Activated T-cell treated with anti-CD3 and anti-CD28 coated beads, Interleukin-2, amount 50 U/mL, for 1 hour (primary cell): Measurements from ENCODE around the gene CALCOCO1.
A peak's percentile ranks its signal among the peaks of the same experiment; 100 is the strongest.
"Not testable (repeated sequence)": the region's sequence is repeated elsewhere in the genome, so short reads cannot be mapped to it uniquely, and the experiment has no call there.

Experiments used
- DNase-seq: peaks from one replicate; pipeline ENCODE4 v3.0.0-alpha.2; 2020

CALCOCO1 gene, protein sequence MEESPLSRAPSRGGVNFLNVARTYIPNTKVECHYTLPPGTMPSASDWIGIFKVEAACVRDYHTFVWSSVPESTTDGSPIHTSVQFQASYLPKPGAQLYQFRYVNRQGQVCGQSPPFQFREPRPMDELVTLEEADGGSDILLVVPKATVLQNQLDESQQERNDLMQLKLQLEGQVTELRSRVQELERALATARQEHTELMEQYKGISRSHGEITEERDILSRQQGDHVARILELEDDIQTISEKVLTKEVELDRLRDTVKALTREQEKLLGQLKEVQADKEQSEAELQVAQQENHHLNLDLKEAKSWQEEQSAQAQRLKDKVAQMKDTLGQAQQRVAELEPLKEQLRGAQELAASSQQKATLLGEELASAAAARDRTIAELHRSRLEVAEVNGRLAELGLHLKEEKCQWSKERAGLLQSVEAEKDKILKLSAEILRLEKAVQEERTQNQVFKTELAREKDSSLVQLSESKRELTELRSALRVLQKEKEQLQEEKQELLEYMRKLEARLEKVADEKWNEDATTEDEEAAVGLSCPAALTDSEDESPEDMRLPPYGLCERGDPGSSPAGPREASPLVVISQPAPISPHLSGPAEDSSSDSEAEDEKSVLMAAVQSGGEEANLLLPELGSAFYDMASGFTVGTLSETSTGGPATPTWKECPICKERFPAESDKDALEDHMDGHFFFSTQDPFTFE

DNA sequence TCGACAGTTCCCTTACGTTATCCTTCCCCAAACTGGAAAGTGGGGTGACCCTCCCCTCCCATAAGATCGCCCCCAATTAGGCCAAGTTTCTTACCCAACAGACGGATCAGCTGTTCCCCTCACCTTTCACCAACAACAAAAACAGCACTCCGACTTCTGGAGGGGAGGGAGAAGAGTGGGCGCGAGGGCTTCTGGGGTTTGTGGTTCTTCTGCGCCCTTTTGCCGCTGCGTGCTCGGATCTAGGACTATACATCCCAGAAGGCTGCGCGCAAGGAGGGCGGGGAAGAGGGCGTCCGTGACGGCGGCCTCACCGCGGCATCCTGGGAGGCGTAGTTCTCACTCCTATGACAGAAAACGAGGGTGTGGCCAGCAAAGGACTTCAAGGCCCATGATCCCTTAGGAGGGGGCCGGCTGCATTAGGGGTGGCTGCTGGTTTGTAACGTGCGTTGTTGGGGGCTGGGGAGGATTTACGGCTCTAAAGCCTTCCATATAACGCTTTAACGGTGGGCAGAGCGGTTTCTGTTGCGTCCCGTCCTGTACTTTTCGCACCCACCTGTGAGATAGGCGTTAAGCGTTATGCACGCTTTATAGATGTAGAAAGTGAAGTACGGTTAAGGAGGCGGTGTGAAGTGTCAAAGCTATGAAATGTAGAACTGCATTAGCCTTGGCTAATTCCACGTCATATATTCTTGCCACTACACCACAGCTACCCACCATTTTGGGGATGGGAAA lies at the start of gene CALCOCO1:
CALCOCO1 (minus strand) TSS at position 143 of the 732 bp plus-strand sequence. CDS start 2,210 bp downstream, outside the sequence.
- DNase-seq: peak; percentile 93

DNA sequence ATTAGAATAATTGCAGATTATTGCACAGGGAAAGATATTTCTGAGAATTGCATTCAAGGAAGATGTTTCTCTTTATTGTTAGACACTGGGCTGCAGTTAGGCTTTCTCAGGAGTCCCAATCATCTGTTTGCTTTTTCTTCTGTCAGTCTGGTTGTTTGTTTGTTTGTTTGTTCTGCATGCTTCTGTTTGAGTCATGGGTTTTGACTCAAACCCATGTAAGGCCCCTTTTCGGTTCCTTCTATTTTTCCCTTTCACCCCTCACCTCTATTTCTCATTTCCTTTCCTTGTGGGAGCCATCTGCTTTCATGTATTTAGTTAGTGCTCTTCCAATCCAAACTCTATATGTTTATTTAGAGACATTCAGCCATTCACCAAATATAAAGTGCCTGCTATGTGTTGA lies 49.6 kb upstream of the CALCOCO1 start:
- DNase-seq: no peak

DNA sequence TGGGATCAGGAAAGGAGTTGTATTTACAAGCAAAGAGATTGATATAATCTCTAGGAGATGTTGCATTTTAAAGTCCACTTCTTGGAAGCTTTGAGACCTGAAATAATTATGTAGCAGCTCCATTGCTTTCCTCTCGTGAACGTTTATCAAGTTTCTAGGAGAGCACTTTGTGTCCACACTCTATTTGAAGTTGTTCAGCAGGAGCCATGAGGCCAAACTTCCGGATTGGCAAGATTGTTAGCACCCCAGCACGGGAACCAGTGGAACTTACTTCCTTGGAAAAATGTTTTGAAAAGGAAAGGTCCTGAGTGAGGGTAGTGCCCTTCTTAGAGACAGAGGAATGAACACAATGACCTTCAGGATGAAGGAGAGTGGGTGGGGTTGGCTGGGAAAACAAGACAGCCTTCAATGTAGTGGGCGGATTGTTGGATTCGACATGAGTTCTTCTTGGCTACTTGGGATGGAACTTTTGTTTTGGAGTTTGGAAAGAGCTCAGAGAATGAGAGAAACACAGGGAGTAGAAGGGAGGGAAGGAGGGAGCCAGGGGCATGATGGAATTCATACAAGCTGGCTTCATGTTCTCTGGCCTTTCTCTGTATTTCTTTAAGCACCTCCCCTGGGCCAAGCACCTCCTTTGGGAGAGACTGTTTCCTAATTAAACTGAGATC lies 48.4 kb upstream of the CALCOCO1 start:
- DNase-seq: no peak

DNA sequence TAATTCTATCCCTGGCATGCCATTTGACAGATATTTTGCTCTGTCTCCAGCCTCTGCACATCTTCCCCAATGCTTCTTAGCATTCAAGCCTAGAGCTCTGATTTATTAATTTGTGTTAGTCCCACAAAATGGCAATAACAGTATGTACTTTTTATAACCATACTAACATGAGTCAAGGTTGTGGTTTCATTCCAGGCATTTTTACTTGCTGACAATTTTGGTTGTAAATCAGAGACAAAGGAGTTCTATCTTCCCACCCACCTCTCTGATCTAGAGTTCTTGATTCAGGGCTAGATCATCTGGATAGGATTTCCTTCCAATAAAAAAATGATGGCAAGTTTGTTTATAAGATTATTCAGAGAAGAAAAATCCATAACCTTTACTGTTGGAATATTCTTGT lies 43.0 kb upstream of the CALCOCO1 start:
- no peak for DNase-seq

DNA sequence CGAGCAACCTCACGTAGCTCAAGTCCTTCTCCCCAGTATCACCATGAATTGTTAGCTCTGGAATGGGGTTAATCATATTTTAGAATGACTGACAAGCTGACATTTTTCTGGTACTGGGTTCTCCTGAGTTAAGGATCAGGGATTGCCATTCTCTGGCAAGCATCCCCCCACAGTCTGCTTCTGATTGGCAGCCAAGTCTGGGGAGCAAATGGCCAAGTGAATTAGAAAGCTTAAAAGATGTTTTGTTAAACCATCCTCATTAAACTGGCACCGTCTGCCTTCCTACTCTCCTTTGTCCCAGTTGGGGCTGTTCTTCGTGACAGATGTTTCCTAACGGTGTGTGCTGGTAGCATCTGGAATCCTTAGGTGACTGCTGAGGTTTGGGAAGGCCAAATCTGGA lies 41.7 kb upstream of the CALCOCO1 start:
- no peak for DNase-seq

DNA sequence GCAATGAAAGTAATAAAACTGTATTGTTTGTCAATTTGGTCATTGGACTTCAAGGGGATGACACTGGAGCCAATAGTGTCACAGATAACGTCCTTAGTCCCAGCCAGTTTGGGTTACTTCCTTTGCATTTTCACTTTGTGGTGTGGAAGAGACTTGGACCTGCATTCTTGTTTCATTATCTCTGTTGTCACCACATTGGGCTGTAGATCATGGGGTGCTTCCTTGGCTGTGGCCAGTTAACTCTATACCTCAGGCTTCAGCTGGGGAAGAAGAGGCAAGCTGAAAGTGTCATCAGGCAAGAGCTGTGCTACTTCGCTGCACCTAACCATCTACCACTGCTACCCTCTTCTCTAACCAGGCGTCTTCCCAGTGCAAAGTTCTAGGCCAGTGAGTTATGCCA lies 39.6 kb upstream of the CALCOCO1 start:
- no peak for DNase-seq

DNA sequence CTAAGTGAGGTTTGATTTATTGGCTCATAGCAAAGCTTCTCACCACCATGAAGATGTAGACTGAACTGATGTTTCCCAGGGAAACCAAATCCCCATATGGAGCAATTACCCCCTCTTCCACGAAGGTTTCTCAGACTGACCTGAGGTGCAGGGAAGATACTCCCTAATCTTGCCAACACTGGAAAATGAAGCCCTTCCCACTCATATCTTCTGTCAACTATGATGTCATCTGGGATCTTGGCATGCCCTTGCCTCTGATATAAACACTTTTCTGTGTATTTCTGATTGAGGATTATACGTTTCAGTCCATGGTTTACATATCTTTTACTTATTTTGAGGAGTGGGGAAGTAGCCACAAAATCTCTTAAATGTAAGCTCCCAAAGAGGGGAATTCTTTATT lies 38.6 kb upstream of the CALCOCO1 start:
- no peak for DNase-seq

DNA sequence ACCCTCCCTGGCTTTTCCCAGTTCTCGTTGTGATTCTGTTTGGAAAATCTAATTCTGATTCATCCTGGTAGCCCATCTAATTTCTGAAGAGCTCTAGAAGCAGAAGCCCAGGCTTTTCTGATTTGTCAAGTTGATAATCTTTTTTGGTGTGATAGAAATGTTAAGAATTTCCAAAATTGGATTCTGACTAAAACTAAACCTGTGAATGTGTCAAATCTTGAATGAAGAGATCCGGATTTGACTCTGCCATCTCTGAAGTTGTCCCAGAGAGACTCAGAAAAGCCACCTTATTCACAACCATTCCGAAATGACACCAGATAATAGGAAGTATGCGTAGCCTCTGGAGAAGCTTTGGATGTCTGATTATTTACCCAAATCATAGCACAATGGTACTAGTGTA lies 37.4 kb upstream of the CALCOCO1 start:
- no peak for DNase-seq

DNA sequence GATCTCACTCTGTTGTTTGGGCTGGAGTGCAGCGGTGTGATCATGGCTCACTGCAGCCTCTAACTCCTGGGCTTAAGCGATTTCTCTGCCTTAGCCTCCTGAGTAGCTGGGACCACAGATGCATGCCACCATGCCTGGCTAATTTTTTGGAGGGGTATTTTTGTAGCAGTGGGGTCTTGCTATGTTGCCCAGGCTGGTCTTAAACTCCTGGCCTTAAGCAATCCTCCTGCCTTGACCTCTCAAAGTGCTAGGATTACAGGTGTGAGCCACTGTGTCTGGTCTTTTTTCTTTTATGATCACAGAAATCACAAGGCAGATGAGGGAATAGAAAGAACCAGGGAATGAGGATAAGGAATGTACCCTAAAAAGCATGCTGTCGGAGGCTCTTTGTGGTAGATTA lies 35.5 kb upstream of the CALCOCO1 start:
- DNase-seq: not testable (repeated sequence)

DNA sequence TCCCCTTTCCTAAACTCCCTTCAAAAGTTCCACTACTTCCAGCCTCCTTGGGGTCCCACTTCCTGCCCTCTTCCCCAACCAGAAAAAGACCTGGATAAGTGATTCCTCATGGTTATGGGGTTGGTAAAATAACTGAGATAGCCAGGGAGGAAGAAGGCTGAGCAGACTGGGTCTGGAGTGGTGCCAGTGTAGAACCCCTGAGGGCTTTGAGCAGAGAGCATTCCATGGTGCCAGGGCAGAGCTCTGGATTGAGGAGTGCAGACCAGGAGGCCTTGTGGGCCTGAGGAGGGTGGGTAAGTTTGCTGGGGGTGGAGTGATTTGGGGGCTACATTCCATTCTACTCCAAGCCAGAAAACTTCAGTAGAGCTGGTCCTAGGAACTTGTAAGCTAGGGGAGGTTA lies 34.1 kb upstream of the CALCOCO1 start:
- DNase-seq: no peak

DNA sequence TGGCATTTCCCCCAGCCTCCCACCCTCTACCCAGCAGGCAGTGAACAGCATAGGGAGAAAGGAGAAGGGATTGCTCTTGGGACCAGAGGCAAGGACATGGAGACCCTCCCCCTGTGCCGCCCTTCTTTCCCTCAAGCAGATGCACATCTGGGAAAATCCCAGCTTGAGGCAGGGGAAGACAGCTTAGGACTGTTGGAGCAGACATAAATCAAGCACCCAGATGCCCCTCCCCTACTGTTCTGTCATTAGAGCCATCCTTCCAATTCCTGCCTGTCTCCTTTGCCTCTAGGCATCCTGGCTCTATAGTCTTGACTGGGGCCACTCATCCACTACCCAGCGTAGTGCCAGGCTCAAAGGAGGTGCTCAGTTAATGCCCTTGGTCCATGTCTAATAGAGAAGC lies 32.0 kb upstream of the CALCOCO1 start:
- DNase-seq: no peak

DNA sequence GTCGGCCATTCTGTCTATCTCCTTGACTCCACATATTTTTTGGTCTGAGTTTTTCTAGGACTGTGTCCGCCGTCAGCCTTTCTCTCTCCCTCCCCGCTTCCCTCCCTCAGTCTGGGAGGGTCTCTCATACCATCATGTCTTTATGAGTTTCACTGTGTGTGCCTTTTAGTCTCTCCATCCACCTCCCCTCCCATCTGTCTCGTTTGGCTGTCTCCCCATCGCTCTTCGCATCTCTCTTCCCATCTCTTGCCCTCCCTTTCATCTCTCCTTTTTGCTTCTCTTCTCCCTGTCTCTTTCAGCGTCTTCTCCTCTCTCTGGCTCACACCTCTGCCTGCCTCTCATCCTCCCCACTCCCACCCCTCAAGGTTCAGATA lies 31.5 kb upstream of the CALCOCO1 start:
- DNase-seq: no peak

DNA sequence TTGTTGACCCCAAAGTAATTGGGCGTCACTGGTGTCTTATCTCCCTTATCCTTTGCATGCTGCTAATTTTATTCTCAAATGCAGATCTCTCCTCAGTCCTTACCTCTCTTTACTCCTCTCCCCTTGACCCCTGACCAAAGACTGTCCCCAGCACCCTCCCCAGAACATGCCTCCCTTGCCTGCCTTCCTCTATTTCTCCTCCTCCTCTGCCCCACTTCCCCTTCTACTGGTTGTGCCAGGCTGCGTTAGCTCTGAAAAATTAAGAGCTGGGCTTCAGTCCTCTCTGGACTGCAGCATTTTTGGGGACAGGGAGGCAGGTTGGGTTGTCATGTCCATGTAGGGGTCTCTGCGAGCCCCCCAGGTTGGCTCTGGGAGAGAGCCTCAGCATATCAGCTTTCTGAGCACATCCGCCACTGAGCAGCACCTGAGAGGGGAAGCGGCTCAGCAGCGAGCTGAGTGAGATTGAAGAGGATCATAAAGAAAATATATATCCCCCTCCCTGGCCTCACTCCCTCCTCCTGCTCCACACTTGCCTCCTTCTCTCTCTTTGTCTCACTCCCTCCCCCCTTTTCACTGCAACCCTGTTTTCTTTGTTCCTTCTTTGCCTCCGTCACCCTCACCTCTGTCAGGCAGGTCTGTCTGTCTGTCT lies 31.0 kb upstream of the CALCOCO1 start:
- no peak for DNase-seq

DNA sequence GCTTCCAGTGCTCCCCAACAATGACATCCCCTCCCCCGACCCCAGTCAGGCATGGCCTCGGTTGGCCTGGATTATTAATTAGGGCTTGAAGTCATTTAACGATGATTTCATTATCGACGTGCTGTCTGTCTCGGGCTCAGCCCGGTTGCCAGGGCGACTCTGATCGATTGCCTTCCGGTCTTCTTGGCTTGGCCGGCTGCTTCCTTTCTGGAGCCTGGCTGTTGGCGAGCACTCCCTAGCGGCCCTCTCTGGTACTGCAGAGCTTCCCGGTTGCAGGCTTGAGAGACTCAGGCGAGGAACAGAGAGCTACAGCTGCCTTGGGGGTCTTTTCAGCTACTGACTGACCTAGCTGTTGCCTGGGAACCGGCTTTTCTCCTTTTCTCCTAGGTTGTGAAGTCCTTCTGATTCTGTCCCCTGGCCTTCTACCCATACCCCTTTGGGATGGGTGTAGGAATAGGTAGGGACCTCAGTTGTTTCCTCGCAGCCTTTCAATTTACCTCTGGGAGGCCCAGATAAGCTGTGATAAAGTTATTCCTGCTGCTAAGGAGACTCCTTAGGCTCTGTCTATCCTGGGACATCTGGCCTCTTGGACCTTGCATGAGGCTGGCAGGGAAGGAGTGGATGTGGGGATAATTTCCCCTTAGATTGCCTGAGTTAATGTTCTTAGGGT lies 30.0 kb upstream of the CALCOCO1 start:
- peak; percentile 83 for DNase-seq

DNA sequence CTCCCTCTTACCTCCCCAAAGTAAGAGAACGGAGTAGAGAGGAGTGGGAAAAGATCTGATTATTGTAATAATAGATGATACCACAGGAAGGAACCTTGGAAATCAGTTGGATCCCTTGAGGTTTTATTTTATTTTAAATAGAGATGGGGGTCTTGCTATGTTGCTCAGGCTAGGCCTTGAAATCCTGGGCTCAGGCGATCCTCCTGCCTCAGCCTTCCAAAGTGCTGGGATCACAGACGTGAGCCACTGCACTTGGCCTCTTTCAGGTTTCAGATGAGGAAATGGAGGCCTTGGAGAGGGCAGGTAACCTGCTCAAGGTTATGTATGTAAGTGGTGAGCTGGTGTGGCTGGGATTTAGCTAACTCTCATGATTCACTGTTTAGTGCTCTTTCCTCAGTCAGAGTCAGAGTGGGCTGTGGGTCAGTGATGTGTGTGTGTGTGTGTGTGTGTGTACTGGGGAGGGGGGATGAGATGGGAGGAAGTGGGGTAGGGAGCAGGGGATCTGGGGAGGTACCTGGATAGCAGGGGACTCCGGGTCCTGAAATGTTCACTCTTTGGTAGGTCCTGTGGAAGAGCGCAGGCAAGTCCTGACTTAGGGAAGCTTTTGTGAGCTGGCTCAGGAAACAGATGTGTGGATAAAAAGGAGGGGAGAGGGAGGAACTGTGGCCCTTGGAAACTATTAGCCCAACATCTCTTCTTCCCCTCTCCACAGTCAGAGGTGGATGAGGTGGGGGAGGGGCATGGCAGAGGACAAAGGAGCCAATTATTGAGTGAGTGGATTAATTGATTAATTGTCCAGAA lies 29.2 kb upstream of the CALCOCO1 start:
- no peak for DNase-seq

DNA sequence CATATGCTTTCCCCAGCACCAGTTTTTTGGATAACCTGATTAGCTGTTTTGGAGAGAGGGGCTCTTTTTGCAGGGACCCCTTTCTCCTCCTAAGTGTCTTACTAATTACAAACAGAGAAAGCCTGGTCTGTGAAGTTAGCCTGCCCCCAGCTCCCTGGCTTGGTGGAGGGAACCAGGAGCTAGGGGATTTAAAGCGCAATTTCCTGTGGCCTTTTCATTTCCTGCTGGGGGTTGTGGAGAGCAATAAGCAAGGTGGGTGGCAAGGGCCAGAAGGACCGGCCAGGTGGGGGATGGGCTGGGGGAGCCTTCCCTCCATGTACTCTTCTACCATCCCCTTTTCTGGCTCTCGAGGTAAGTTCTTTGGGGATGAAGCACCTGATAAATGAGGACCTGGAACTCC lies 28.6 kb upstream of the CALCOCO1 start:
- DNase-seq: no peak

DNA sequence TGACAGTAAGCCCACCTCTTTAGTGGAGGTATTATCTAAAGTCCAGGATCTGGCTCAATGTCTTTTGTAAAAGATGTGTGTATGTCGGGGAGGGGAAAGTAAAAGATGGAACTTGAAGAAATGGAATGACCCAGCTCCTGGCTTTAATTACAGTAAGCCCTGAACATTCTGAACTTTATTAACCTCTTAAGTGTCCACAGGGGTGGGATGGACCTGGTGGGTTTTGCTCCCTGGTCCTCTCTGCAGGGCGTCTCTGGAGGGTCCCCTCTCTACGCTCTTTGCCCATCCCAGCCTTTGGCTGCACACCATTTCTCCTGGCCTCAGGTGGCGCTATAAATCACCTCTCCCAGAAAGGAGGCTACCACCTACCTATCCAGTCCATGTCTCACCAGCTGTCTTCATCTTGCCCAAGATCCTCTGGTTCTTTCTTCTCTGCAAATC lies 28.2 kb upstream of the CALCOCO1 start:
- no peak for DNase-seq

DNA sequence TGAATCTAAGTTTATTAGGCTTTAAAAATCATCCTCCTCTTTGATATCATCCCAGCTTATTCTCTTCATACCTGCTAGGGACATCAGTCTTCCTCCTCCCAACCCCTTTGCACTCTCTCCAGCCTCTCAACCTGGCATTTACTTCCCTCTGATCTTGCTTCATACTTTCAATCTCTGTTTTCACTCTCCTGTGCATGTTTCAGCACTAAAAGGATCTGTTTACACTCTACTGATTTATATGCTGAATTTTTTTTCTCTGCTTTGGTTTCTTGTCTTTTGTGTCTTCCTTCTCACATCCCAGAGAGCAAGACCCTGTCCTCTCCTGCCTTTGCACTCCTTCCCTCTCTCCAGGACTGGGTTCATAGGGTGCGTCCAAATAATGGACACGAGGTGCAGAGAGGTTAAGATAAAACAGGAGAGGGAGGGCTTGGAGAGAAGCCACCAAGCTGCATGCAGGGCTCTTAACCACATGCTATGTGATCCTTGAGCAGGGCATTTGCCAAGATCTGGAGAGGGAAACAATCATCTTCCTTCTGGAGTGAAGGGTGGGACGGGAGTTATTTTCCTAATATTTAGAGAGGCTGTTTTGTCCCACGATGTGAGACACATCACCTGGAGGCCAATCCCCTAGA lies 27.5 kb upstream of the CALCOCO1 start:
- DNase-seq: no peak

DNA sequence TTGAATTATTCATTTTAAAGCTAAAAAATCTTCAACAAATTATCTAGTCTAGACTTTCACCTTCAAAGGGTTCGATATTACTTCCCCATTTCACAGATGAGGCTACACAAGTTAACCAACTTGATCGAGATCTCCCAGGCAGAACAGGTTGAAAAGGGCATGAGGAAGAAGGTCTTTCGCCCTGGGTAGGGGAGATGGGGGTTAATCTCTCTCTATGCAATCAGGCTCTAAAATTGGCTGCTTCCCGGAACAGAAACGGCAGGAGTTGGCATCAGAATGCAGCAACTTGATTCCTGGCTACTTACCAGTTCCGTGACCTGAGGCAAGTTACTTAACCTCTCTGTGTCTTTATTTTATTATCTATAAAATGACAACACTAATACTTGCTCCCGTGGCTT lies 26.9 kb upstream of the CALCOCO1 start:
- DNase-seq: no peak

DNA sequence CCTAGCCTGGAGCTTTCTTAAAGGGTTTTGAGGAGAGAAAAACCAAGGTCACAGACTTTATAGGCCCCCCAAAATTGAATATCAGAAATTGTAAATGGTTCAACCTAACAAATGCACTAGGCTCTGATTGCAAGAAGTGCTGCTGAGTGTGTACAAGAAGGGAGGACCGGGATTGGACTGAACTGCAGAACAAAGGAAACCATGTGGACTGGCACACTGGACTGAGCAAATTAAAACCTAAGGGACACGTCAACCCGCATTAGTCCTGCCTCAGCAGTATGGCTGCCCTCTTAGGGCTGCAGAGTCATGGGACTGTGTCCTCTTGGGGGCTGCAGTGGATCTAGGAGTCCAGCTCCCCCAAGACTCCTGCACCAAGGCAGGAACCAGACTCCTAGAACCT lies 25.4 kb upstream of the CALCOCO1 start:
- DNase-seq: no peak

DNA sequence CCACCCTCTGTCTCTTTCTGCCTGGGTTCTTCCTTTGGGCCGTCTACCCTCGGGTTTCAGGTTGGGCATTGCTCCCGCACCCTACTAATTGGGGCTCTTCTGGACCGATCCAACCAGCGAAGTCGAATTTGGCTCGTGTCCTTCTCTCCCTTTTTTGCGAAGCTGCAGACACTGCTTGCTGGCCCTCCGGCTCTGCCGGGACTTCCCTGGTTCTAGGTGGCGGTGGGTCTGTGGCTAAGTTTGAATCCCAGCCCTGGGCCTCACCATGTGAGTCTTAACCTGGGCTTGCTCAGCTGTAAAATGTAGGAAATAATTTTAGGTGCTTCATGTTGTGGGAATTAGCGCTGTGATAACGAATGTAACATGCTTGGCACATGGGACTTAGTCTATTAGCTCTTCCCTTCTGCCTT lies 24.9 kb upstream of the CALCOCO1 start:
- DNase-seq: no peak
